ENCODE measurements around the gene SASS6.

The SASS6 gene

GRCh38 chr1:100101564-100101963 lies 31.2 kb downstream of the SASS6 start:
- no CpG with 5 or more reads among the region's 2 CpGs for WGBS (ENCODE audit: extremely low coverage, insufficient coverage, low lambda C conversion rate)
- Histone ChIP-seq H2BK5ac (ENCODE audit: low read length) (no peak overlapping the region), H3K56ac (ENCODE audit: low read length) (no peak overlapping the region), H2BK120ac (ENCODE audit: low read depth, low read length) (no peak overlapping the region), H3K4me2 (ENCODE audit: low read length) (no peak overlapping the region), H3K79me1 (ENCODE audit: low read length) (no peaks in the 10 kb centered on the region), H3K27me3 (ENCODE audit: insufficient read depth, low read length, poor library complexity) (no peaks in the 10 kb centered on the region), H3K4me1 (ENCODE audit: control insufficient read depth, low read depth, low read length) (no peaks in the 10 kb centered on the region), H4K8ac (ENCODE audit: low read depth, low read length) (no peak overlapping the region), H4K5ac (ENCODE audit: low read length) (no peak overlapping the region), H3K27ac (ENCODE audit: low read depth, low read length) (no peak overlapping the region), H3K9ac (ENCODE audit: low read length) (no peak overlapping the region), H3K4ac (ENCODE audit: low read depth, low read length) (no peak overlapping the region), H3K36me3 (ENCODE audit: control insufficient read depth, insufficient read depth, low read length) (peaks cover 3% of the 10 kb centered on the region), H2AK5ac (ENCODE audit: low read length) (no peak overlapping the region), H3K18ac (ENCODE audit: low read length) (no peak overlapping the region), H3K23ac (ENCODE audit: low read length) (no peak overlapping the region), H3K4me3 (ENCODE audit: low read length) (no peak overlapping the region), H3K79me2 (ENCODE audit: control insufficient read depth, insufficient read depth, low read length) (no peaks in the 10 kb centered on the region), H2BK15ac (replicated peaks; ENCODE audit: low read depth) (no peak overlapping the region)
- no peak for DNase-seq

GRCh38 chr1:100100202-100100601 lies 32.5 kb downstream of the SASS6 start:
- H2BK15ac ChIP-seq (replicated peaks; ENCODE audit: low read depth), result no peak overlapping the region
- H3K23ac ChIP-seq (ENCODE audit: low read length), result no peak overlapping the region
- H3K36me3 ChIP-seq (ENCODE audit: control insufficient read depth, insufficient read depth, low read length), result peaks cover 3% of the 10 kb centered on the region
- no peaks in the 10 kb centered on the region for H3K79me1 ChIP-seq (ENCODE audit: low read length)
- H3K27me3 ChIP-seq (ENCODE audit: insufficient read depth, low read length, poor library complexity), result no peaks in the 10 kb centered on the region
- no peak overlapping the region for H2BK5ac ChIP-seq (ENCODE audit: low read length)
- H3K4me3 ChIP-seq (ENCODE audit: low read length), result no peak overlapping the region
- H3K56ac ChIP-seq (ENCODE audit: low read length), result no peak overlapping the region
- H3K4me1 ChIP-seq (ENCODE audit: control insufficient read depth, low read depth, low read length), result no peaks in the 10 kb centered on the region
- H2AK5ac ChIP-seq (ENCODE audit: low read length), result no peak overlapping the region
- H3K79me2 ChIP-seq (ENCODE audit: control insufficient read depth, insufficient read depth, low read length), result no peaks in the 10 kb centered on the region
- DNase-seq, result no peak
- no peak overlapping the region for H3K27ac ChIP-seq (ENCODE audit: low read depth, low read length)
- no peak overlapping the region for H3K9ac ChIP-seq (ENCODE audit: low read length)
- no peak overlapping the region for H2BK120ac ChIP-seq (ENCODE audit: low read depth, low read length)
- H3K4ac ChIP-seq (ENCODE audit: low read depth, low read length), result no peak overlapping the region
- H3K4me2 ChIP-seq (ENCODE audit: low read length), result no peak overlapping the region
- no peak overlapping the region for H4K5ac ChIP-seq (ENCODE audit: low read length)
- H3K18ac ChIP-seq (ENCODE audit: low read length), result no peak overlapping the region
- WGBS (ENCODE audit: extremely low coverage, insufficient coverage, low lambda C conversion rate), result no CpG with 5 or more reads among the region's 1 CpG
- H4K8ac ChIP-seq (ENCODE audit: low read depth, low read length), result no peak overlapping the region

- no peak overlapping the region for H2BK15ac ChIP-seq (replicated peaks; ENCODE audit: low read depth)
- no peak overlapping the region for H3K27ac ChIP-seq (ENCODE audit: low read depth, low read length)
- H4K5ac ChIP-seq (ENCODE audit: low read length), result no peak overlapping the region
- no CpG with 5 or more reads among the region's 3 CpGs for WGBS (ENCODE audit: extremely low coverage, insufficient coverage, low lambda C conversion rate)
- no peak overlapping the region for H2AK5ac ChIP-seq (ENCODE audit: low read length)
- H3K4ac ChIP-seq (ENCODE audit: low read depth, low read length), result no peak overlapping the region
- no peaks in the 10 kb centered on the region for H3K4me1 ChIP-seq (ENCODE audit: control insufficient read depth, low read depth, low read length)
- H3K9ac ChIP-seq (ENCODE audit: low read length), result no peak overlapping the region
- H4K8ac ChIP-seq (ENCODE audit: low read depth, low read length), result no peak overlapping the region
- H3K23ac ChIP-seq (ENCODE audit: low read length), result no peak overlapping the region
- no peak overlapping the region for H3K4me2 ChIP-seq (ENCODE audit: low read length)
- H3K18ac ChIP-seq (ENCODE audit: low read length), result no peak overlapping the region
- H3K79me2 ChIP-seq (ENCODE audit: control insufficient read depth, insufficient read depth, low read length), result no peaks in the 10 kb centered on the region
- DNase-seq, result no peak
- no peak overlapping the region for H3K56ac ChIP-seq (ENCODE audit: low read length)
- H3K27me3 ChIP-seq (ENCODE audit: insufficient read depth, low read length, poor library complexity), result no peaks in the 10 kb centered on the region
- no peaks in the 10 kb centered on the region for H3K79me1 ChIP-seq (ENCODE audit: low read length)
- H3K36me3 ChIP-seq (ENCODE audit: control insufficient read depth, insufficient read depth, low read length), result no peaks in the 10 kb centered on the region
- H2BK5ac ChIP-seq (ENCODE audit: low read length), result no peak overlapping the region
- no peak overlapping the region for H2BK120ac ChIP-seq (ENCODE audit: low read depth, low read length)
- no peak overlapping the region for H3K4me3 ChIP-seq (ENCODE audit: low read length)
Observed at GRCh38 chr1:100090471-100090870, 42.3 kb downstream of the SASS6 start.

GRCh38 chr1:100089082-100089481 lies 43.6 kb downstream of the SASS6 start:
- Histone ChIP-seq H4K5ac (ENCODE audit: low read length) (no peak overlapping the region), H3K9ac (ENCODE audit: low read length) (no peak overlapping the region), H3K4ac (ENCODE audit: low read depth, low read length) (no peak overlapping the region), H3K27me3 (ENCODE audit: insufficient read depth, low read length, poor library complexity) (no peaks in the 10 kb centered on the region), H3K4me1 (ENCODE audit: control insufficient read depth, low read depth, low read length) (no peaks in the 10 kb centered on the region), H2AK5ac (ENCODE audit: low read length) (no peak overlapping the region), H2BK120ac (ENCODE audit: low read depth, low read length) (no peak overlapping the region), H2BK15ac (replicated peaks; ENCODE audit: low read depth) (no peak overlapping the region), H2BK5ac (ENCODE audit: low read length) (no peak overlapping the region), H3K79me2 (ENCODE audit: control insufficient read depth, insufficient read depth, low read length) (no peaks in the 10 kb centered on the region), H3K56ac (ENCODE audit: low read length) (no peak overlapping the region), H3K79me1 (ENCODE audit: low read length) (no peaks in the 10 kb centered on the region), H3K23ac (ENCODE audit: low read length) (no peak overlapping the region), H3K4me2 (ENCODE audit: low read length) (no peak overlapping the region), H4K8ac (ENCODE audit: low read depth, low read length) (no peak overlapping the region), H3K4me3 (ENCODE audit: low read length) (no peak overlapping the region), H3K18ac (ENCODE audit: low read length) (no peak overlapping the region), H3K27ac (ENCODE audit: low read depth, low read length) (no peak overlapping the region), H3K36me3 (ENCODE audit: control insufficient read depth, insufficient read depth, low read length) (no peaks in the 10 kb centered on the region)
- WGBS (ENCODE audit: extremely low coverage, insufficient coverage, low lambda C conversion rate), result no CpG with 5 or more reads among the region's 1 CpG
- no peak for DNase-seq

GRCh38 chr1:100087396-100087795 lies 45.3 kb downstream of the SASS6 start:
- Histone ChIP-seq H3K36me3 (ENCODE audit: control insufficient read depth, insufficient read depth, low read length) (no peaks in the 10 kb centered on the region), H2BK5ac (ENCODE audit: low read length) (no peak overlapping the region), H2BK120ac (ENCODE audit: low read depth, low read length) (no peak overlapping the region), H3K9ac (ENCODE audit: low read length) (no peak overlapping the region), H3K79me1 (ENCODE audit: low read length) (no peaks in the 10 kb centered on the region), H3K27me3 (ENCODE audit: insufficient read depth, low read length, poor library complexity) (no peaks in the 10 kb centered on the region), H3K56ac (ENCODE audit: low read length) (no peak overlapping the region), H2AK5ac (ENCODE audit: low read length) (no peak overlapping the region), H3K4me1 (ENCODE audit: control insufficient read depth, low read depth, low read length) (no peaks in the 10 kb centered on the region), H2BK15ac (replicated peaks; ENCODE audit: low read depth) (no peak overlapping the region), H3K4me2 (ENCODE audit: low read length) (no peak overlapping the region), H3K23ac (ENCODE audit: low read length) (no peak overlapping the region), H3K27ac (ENCODE audit: low read depth, low read length) (no peak overlapping the region), H4K8ac (ENCODE audit: low read depth, low read length) (no peak overlapping the region), H3K4ac (ENCODE audit: low read depth, low read length) (no peak overlapping the region), H4K5ac (ENCODE audit: low read length) (no peak overlapping the region), H3K18ac (ENCODE audit: low read length) (no peak overlapping the region), H3K79me2 (ENCODE audit: control insufficient read depth, insufficient read depth, low read length) (no peaks in the 10 kb centered on the region), H3K4me3 (ENCODE audit: low read length) (no peak overlapping the region)
- no peak for DNase-seq
- WGBS (ENCODE audit: extremely low coverage, insufficient coverage, low lambda C conversion rate), result no CpG with 5 or more reads among the region's 1 CpG

GRCh38 chr1:100080331-100080730 lies 52.4 kb downstream of the SASS6 start:
- no peak overlapping the region for H2BK120ac ChIP-seq (ENCODE audit: low read depth, low read length)
- no peak for DNase-seq
- H4K8ac ChIP-seq (ENCODE audit: low read depth, low read length), result no peak overlapping the region
- no peak overlapping the region for H3K23ac ChIP-seq (ENCODE audit: low read length)
- no peak overlapping the region for H3K4ac ChIP-seq (ENCODE audit: low read depth, low read length)
- no peaks in the 10 kb centered on the region for H3K79me2 ChIP-seq (ENCODE audit: control insufficient read depth, insufficient read depth, low read length)
- no peaks in the 10 kb centered on the region for H3K4me1 ChIP-seq (ENCODE audit: control insufficient read depth, low read depth, low read length)
- H3K9ac ChIP-seq (ENCODE audit: low read length), result no peak overlapping the region
- no peak overlapping the region for H3K56ac ChIP-seq (ENCODE audit: low read length)
- H2BK15ac ChIP-seq (replicated peaks; ENCODE audit: low read depth), result no peak overlapping the region
- H3K36me3 ChIP-seq (ENCODE audit: control insufficient read depth, insufficient read depth, low read length), result peaks cover 8% of the 10 kb centered on the region
- H2AK5ac ChIP-seq (ENCODE audit: low read length), result no peak overlapping the region
- no peaks in the 10 kb centered on the region for H3K79me1 ChIP-seq (ENCODE audit: low read length)
- no peak overlapping the region for H3K27ac ChIP-seq (ENCODE audit: low read depth, low read length)
- no peak overlapping the region for H3K18ac ChIP-seq (ENCODE audit: low read length)
- no peak overlapping the region for H2BK5ac ChIP-seq (ENCODE audit: low read length)
- no peak overlapping the region for H4K5ac ChIP-seq (ENCODE audit: low read length)
- whole genome bisulfite sequencing (ENCODE audit: extremely low coverage, insufficient coverage, low lambda C conversion rate), result no CpG with 5 or more reads among the region's 3 CpGs
- no peak overlapping the region for H3K4me3 ChIP-seq (ENCODE audit: low read length)
- no peak overlapping the region for H3K4me2 ChIP-seq (ENCODE audit: low read length)
- H3K27me3 ChIP-seq (ENCODE audit: insufficient read depth, low read length, poor library complexity), result no peaks in the 10 kb centered on the region
